OCI-LY7 (cell line): ENCODE results near the gene GK. TPM values are rescaled to one million over a fixed set of nuclear protein-coding genes. Genes with fewer than 3 reads are reported as not detected.
A peak's percentile ranks its signal among the peaks of the same experiment; 100 is the strongest.
"Not testable (repeated sequence)": the region's sequence is repeated elsewhere in the genome, so short reads cannot be mapped to it uniquely, and the experiment has no call there.

Experiments
- BruUV-seq: library from RNA; stranded (reverse); fragments of 400-500 nt; replicated peaks from 2 replicates; lab custom pipeline; 2021; lab: Mats Ljungman, UMichigan
- CTCF ChIA-PET: fragments of 300-600 bp; sonication (Branson Sonifier 250); formaldehyde crosslinking; loops from one replicate; lab custom pipeline; 2022; ENCODE audit warnings: antibody characterized with exemption; ENCODE audit not compliant: unreplicated experiment; lab: Charles Lee
- POLR2A ChIA-PET: fragments of 300-600 bp; sonication (Branson Sonifier 250); formaldehyde crosslinking; loops from one replicate; lab custom pipeline; 2022; ENCODE audit warnings: antibody characterized with exemption; lab: Charles Lee
- DNase-seq: peaks from one replicate; pipeline ENCODE4 v3.0.0-alpha.2; 2015; ENCODE audit warnings: low spot score
- H2AFZ ChIP-seq: fragments of 200-600 bp; sonication (generic), shearing (Covaris generic); 2 replicates; pipeline ENCODE4 v1.6.1; 2014; ENCODE audit warnings: mild to moderate bottlenecking, antibody characterized with exemption, low read length, moderate library complexity
- H3K27ac ChIP-seq: fragments of 200-600 bp; sonication (generic); 2 replicates; pipeline ENCODE4 v1.5.1; 2014; ENCODE audit warnings: mixed run types, low read depth, mild to moderate bottlenecking, moderate library complexity, low read length, inconsistent platforms; ENCODE audit not compliant: poor library complexity, severe bottlenecking
- H3K36me3 ChIP-seq: fragments of 200-600 bp; sonication (generic); 2 replicates; pipeline ENCODE4 v1.6.1; 2014; ENCODE audit warnings: mild to moderate bottlenecking, antibody characterized with exemption, low read length, moderate library complexity, mixed read lengths; ENCODE audit not compliant: insufficient read depth
- H3K4me1 ChIP-seq: fragments of 200-600 bp; sonication (generic); 2 replicates; pipeline ENCODE4 v1.5.1; 2014; ENCODE audit warnings: mild to moderate bottlenecking, low read length; ENCODE audit not compliant: insufficient read depth, poor library complexity, severe bottlenecking
- H3K4me2 ChIP-seq: fragments of 200-600 bp; sonication (generic); 2 replicates; pipeline ENCODE4 v1.6.1; 2014; ENCODE audit warnings: mild to moderate bottlenecking, low read length
- H3K4me3 ChIP-seq: fragments of 200-600 bp; sonication (generic); 2 replicates; pipeline ENCODE4 v1.5.1; 2014; ENCODE audit warnings: mild to moderate bottlenecking, low read depth, low read length; ENCODE audit not compliant: poor library complexity, severe bottlenecking
- H3K79me2 ChIP-seq: fragments of 200-600 bp; sonication (generic); 2 replicates; pipeline ENCODE4 v1.6.1; 2016; ENCODE audit warnings: low read depth, mild to moderate bottlenecking, low read length, moderate library complexity, mixed read lengths; ENCODE audit not compliant: insufficient read depth
- H3K9me2 ChIP-seq: fragments of 200-600 bp; sonication (generic); 2 replicates; pipeline ENCODE4 v1.6.1; 2016; ENCODE audit warnings: mild to moderate bottlenecking, low read length, mixed read lengths; ENCODE audit not compliant: insufficient read depth
- H3K9me3 ChIP-seq: fragments of 200-600 bp; sonication (generic); 2 replicates; pipeline ENCODE4 v1.6.1; 2014; ENCODE audit warnings: mild to moderate bottlenecking, mixed run types, low read length, mixed read lengths
- H4K20me1 ChIP-seq: fragments of 200-600 bp; sonication (generic); 2 replicates; pipeline ENCODE4 v1.6.1; 2014; ENCODE audit warnings: mild to moderate bottlenecking, antibody characterized with exemption, low read length, moderate library complexity, mixed read lengths; ENCODE audit not compliant: insufficient read depth
- CTCF ChIP-seq: fragments of 200-600 bp; sonication (generic); conservative IDR thresholded peaks from 2 replicates; pipeline ENCODE4 v1.5.1; 2014; ENCODE audit warnings: mild to moderate bottlenecking, antibody characterized with exemption, low read length, moderate library complexity, mixed read lengths
- EZH2phosphoT487 ChIP-seq: fragments of 200-600 bp; sonication (generic); IDR thresholded peaks from 2 replicates; pipeline ENCODE4 v1.6.1; 2018; ENCODE audit warnings: low read depth, borderline replicate concordance, mild to moderate bottlenecking, mixed run types, antibody characterized with exemption, low read length, moderate library complexity, mixed read lengths
- intact Hi-C: fragments of 100-400 bp; cut with micrococcal nuclease; formaldehyde crosslinking; loops from one replicate; pipeline ENCODE4 v1.10.0; 2022; ENCODE audit not compliant: unreplicated experiment
- total RNA-seq, 2 experiments: library from RNA; depleted of rRNA in 1 of 2; stranded (reverse); fragments of >200 nt in 1 of 2; shearing (Covaris generic) in 1 of 2; gene quantifications; 2 replicates each; pipeline ENCODE4 v1.2.3, GENCODE V29; 2014 to 2022

GK gene
- total RNA-seq, 2 experiments from 2014 or later, result 10.1 to 19.7 TPM

GRCh38 chrX:30627818-30628652 lies 25.2 kb upstream of the GK start:
- H3K9me3 ChIP-seq, result no peaks in the 10 kb centered on the region
- ChIA-PET POLR2A (interaction anchor here (0.6 to 0.7 kb wide), 2 partner anchors 53 to 811 kb away, joined by 3 read pairs; no protein-coding TSS in a partner anchor), CTCF (no interaction called here)
- no peaks in the 10 kb centered on the region for H3K4me1 ChIP-seq
- no peak overlapping the region for H3K27ac ChIP-seq
- no peak for DNase-seq
- no TSS peak for BruUV-seq
- no peaks in the 10 kb centered on the region for H3K36me3 ChIP-seq
- H3K79me2 ChIP-seq, result no peaks in the 10 kb centered on the region
- H3K9me2 ChIP-seq, result no peaks in the 10 kb centered on the region
- no peak overlapping the region for H3K4me2 ChIP-seq
- H2AFZ ChIP-seq, result no peak overlapping the region
- intact Hi-C loops, result no loop called here
- no peak overlapping the region for H3K4me3 ChIP-seq
- no peak for TF ChIP-seq CTCF
- TF ChIP-seq EZH2phosphoT487, result no peak
- no peaks in the 10 kb centered on the region for H4K20me1 ChIP-seq

GRCh38 chrX:30634070-30634469 lies 19.2 kb upstream of the GK start:
- POLR2A ChIA-PET, H3K9me3 ChIP-seq, BruUV-seq, H3K9me2 ChIP-seq, H4K20me1 ChIP-seq, DNase-seq, H2AFZ ChIP-seq, CTCF ChIA-PET, H3K27ac ChIP-seq, H3K79me2 ChIP-seq, H3K4me1 ChIP-seq, H3K4me2 ChIP-seq, H3K4me3 ChIP-seq, H3K36me3 ChIP-seq, intact Hi-C loops: not testable (repeated sequence)

- Histone ChIP-seq H3K9me2 (no peaks in the 10 kb centered on the region), H3K36me3 (no peaks in the 10 kb centered on the region), H3K27ac (no peak overlapping the region), H3K79me2 (no peaks in the 10 kb centered on the region), H3K4me1 (no peaks in the 10 kb centered on the region), H2AFZ (no peak overlapping the region), H3K4me3 (no peak overlapping the region), H3K4me2 (no peak overlapping the region), H3K9me3 (no peaks in the 10 kb centered on the region), H4K20me1 (no peaks in the 10 kb centered on the region)
- CTCF ChIA-PET, result no interaction called here
- no TSS peak for BruUV-seq
- DNase-seq, result peak; percentile 18
- POLR2A ChIA-PET, result interaction anchor here (0.6 kb wide), 1 partner anchor 251 kb away, joined by 3 read pairs; no protein-coding TSS in a partner anchor
- peak; percentile 67 for TF ChIP-seq CTCF
- TF ChIP-seq EZH2phosphoT487, result no peak
- intact Hi-C loops, result loop anchor here (1.0 kb wide), 1 partner anchor 78 kb away; no protein-coding TSS in a partner anchor
Observed at GRCh38 chrX:30635630-30636029, 17.6 kb upstream of the GK start.
